ENCODE results near the gene RAB8A.
A peak's percentile ranks its signal among the peaks of the same experiment; 100 is the strongest.

RAB8A gene

GRCh38 chr19:16073481-16073880, 38.2 kb upstream of the RAB8A start:
- H3K36me3 ChIP-seq (ENCODE audit: control insufficient read depth, insufficient read depth, low read length, severe bottlenecking), result peaks cover 15% of the 10 kb centered on the region
- peak overlapping the region; percentile 30 for H3K9ac ChIP-seq (ENCODE audit: low read length)
- no peaks in the 10 kb centered on the region for H3K27me3 ChIP-seq (replicated peaks; ENCODE audit: control insufficient read depth, insufficient read depth, low read length)
- no peak for DNase-seq (ENCODE audit: low read depth)
- no peak overlapping the region for H3K4me3 ChIP-seq (ENCODE audit: low read length)
- H3K4me1 ChIP-seq (ENCODE audit: control insufficient read depth, insufficient read depth, low read length), result peaks cover 24% of the 10 kb centered on the region
- no peaks in the 10 kb centered on the region for H3K9me3 ChIP-seq (ENCODE audit: control insufficient read depth, low read length)

DNA sequence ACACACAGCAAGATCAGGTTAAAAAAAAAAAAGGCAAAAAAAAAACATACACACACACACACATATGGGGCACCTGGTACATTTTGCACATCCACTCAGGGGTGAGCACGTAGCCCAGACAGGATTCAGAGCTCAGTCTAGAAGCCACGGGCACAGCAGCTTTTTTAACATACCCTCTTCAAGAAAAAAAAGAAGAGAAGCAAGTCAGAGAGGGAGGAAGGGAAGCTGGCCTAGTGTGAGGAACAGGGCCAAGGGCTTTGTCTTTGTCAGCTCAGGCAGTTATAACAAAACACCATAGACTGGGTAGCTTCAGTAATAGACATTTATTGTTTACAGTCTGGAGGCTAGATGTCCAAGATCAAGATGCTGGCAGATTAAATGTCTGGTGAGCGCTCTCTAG, 37.7 kb upstream of the RAB8A start:
- Histone ChIP-seq H3K27me3 (replicated peaks; ENCODE audit: control insufficient read depth, insufficient read depth, low read length) (no peaks in the 10 kb centered on the region), H3K9me3 (ENCODE audit: control insufficient read depth, low read length) (no peaks in the 10 kb centered on the region), H3K9ac (ENCODE audit: low read length) (peak overlapping the region; percentile 29), H3K36me3 (ENCODE audit: control insufficient read depth, insufficient read depth, low read length, severe bottlenecking) (peaks cover 15% of the 10 kb centered on the region), H3K4me3 (ENCODE audit: low read length) (no peak overlapping the region), H3K4me1 (ENCODE audit: control insufficient read depth, insufficient read depth, low read length) (peaks cover 27% of the 10 kb centered on the region)
- no peak for DNase-seq (ENCODE audit: low read depth)

DNA sequence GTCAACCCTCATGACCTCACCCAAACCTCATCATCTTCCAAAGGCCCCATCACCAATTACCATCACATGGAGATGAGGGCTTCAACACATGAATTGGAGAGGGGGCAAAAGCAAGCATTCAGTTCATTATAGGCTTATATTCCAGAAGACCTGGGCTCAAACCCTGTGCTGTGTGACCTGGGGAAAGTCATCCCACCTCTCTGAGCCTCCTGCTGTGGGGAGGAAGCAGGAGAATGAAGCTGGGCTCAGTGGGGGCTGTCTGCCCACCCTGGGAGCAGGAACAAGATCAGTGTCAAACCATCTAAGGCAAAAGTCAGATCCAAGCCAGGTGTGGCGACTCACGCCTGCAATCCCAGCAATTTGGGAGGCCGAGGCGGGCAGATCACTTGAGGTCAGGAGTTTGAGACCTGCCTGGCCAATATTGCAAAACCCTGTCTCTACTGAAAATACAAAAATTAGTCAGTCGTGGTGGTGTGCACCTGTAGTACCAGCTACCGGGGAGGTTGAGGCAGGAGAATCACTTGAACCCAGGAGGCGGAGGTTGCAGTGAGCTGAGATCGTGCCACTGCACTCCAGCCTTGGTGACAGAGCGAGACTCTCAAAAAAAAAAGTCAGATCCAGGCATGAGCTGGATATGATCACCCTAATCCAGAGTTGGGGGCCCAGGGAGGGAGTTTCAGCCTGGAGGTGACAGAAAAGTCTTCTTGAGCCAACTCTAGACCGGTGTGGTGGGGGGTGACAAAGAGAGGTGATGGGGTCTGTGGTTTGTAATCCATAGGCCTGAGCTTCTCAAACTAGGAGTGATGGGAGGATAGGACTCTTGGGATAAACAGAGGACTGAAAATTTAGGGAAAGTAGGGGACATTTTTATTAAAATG, 37.0 kb upstream of the RAB8A start:
- Histone ChIP-seq H3K27me3 (replicated peaks; ENCODE audit: control insufficient read depth, insufficient read depth, low read length) (no peaks in the 10 kb centered on the region), H3K4me1 (ENCODE audit: control insufficient read depth, insufficient read depth, low read length) (peaks cover 34% of the 10 kb centered on the region), H3K9ac (ENCODE audit: low read length) (peak overlapping the region; percentile 99), H3K4me3 (ENCODE audit: low read length) (no peak overlapping the region), H3K36me3 (ENCODE audit: control insufficient read depth, insufficient read depth, low read length, severe bottlenecking) (peaks cover 15% of the 10 kb centered on the region), H3K9me3 (ENCODE audit: control insufficient read depth, low read length) (no peaks in the 10 kb centered on the region)
- no peak for DNase-seq (ENCODE audit: low read depth)

DNA sequence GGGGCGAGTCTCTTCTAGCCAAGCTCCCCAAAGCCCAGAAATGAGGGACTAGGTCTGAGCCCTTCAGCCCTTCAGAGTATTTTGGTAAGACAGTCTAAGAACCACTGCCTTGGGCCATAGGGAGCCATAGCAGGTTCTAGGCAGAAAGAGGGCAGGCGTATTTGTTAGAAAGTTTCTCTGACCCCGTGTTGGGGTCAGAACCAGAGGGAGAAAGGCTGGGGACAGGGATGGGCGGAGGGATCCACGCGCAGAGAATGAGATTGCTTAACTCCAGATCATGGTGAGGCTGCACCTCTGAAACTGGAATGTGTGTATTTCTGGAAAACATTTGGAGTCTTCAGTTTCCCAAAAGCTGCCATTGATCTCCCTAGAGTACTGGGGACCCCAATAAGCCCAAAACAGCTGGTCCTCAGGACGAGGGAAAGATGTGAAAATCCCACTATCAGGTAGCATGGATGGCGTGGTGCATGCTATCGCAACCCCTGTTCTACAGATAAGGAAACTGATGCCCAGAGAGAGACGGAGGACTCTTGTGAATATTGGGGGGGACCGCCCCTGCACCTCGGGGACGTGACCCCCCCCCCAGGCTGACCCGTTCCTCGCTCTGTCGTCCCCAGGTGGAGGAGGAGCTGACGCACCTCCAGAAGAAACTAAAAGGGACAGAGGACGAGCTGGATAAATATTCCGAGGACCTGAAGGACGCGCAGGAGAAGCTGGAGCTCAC, 36.1 kb upstream of the RAB8A start:
- peak overlapping the region; percentile 99 for H3K9ac ChIP-seq (ENCODE audit: low read length)
- H3K27me3 ChIP-seq (replicated peaks; ENCODE audit: control insufficient read depth, insufficient read depth, low read length), result no peaks in the 10 kb centered on the region
- DNase-seq (ENCODE audit: low read depth), result no peak
- H3K4me3 ChIP-seq (ENCODE audit: low read length), result peak overlapping the region; percentile 92
- no peaks in the 10 kb centered on the region for H3K9me3 ChIP-seq (ENCODE audit: control insufficient read depth, low read length)
- H3K36me3 ChIP-seq (ENCODE audit: control insufficient read depth, insufficient read depth, low read length, severe bottlenecking), result peaks cover 15% of the 10 kb centered on the region
- H3K4me1 ChIP-seq (ENCODE audit: control insufficient read depth, insufficient read depth, low read length), result peaks cover 35% of the 10 kb centered on the region

- Histone ChIP-seq H3K27me3 (replicated peaks; ENCODE audit: control insufficient read depth, insufficient read depth, low read length) (no peaks in the 10 kb centered on the region), H3K36me3 (ENCODE audit: control insufficient read depth, insufficient read depth, low read length, severe bottlenecking) (peaks cover 22% of the 10 kb centered on the region), H3K9ac (ENCODE audit: low read length) (peak within 1 kb of the TSS; percentile 99), H3K9me3 (ENCODE audit: control insufficient read depth, low read length) (no peaks in the 10 kb centered on the region), H3K4me1 (ENCODE audit: control insufficient read depth, insufficient read depth, low read length) (peaks cover 35% of the 10 kb centered on the region), H3K4me3 (ENCODE audit: low read length) (peak within 1 kb of the TSS; percentile 92)
- DNase-seq (ENCODE audit: low read depth), result peak; percentile 98
Measured at GRCh38 chr19:16076154-16076957, 35.3 kb upstream of the RAB8A start, which contains the start of gene TPM4. Gene TPM4 (plus strand): TSS chr19:16076495. CDS start chr19:16076566, 71 bp downstream.

- H3K9me3 ChIP-seq (ENCODE audit: control insufficient read depth, low read length), result no peaks in the 10 kb centered on the region
- DNase-seq (ENCODE audit: low read depth), result peak; percentile 64
- H3K4me1 ChIP-seq (ENCODE audit: control insufficient read depth, insufficient read depth, low read length), result peaks cover 35% of the 10 kb centered on the region
- H3K9ac ChIP-seq (ENCODE audit: low read length), result peak overlapping the region; percentile 99
- peak overlapping the region; percentile 92 for H3K4me3 ChIP-seq (ENCODE audit: low read length)
- no peaks in the 10 kb centered on the region for H3K27me3 ChIP-seq (replicated peaks; ENCODE audit: control insufficient read depth, insufficient read depth, low read length)
- peaks cover 29% of the 10 kb centered on the region for H3K36me3 ChIP-seq (ENCODE audit: control insufficient read depth, insufficient read depth, low read length, severe bottlenecking)
Measured at GRCh38 chr19:16076958-16077611, 34.6 kb upstream of the RAB8A start.

GRCh38 chr19:16077984-16078758, 33.5 kb upstream of the RAB8A start:
- H3K27me3 ChIP-seq (replicated peaks; ENCODE audit: control insufficient read depth, insufficient read depth, low read length), result no peaks in the 10 kb centered on the region
- peak; percentile 73 for DNase-seq (ENCODE audit: low read depth)

GRCh38 chr19:16078759-16079707, 32.7 kb upstream of the RAB8A start:
- peak; percentile 97 for DNase-seq (ENCODE audit: low read depth)
- Histone ChIP-seq H3K4me3 (ENCODE audit: low read length) (peak overlapping the region; percentile 92), H3K36me3 (ENCODE audit: control insufficient read depth, insufficient read depth, low read length, severe bottlenecking) (peaks cover 37% of the 10 kb centered on the region), H3K27me3 (replicated peaks; ENCODE audit: control insufficient read depth, insufficient read depth, low read length) (no peaks in the 10 kb centered on the region), H3K9me3 (ENCODE audit: control insufficient read depth, low read length) (no peaks in the 10 kb centered on the region), H3K4me1 (ENCODE audit: control insufficient read depth, insufficient read depth, low read length) (peaks cover 34% of the 10 kb centered on the region), H3K9ac (ENCODE audit: low read length) (peak overlapping the region; percentile 99)

More at GRCh38 chr19:16077984-16078758, 33.5 kb upstream of the RAB8A start:
- H3K4me3 ChIP-seq (ENCODE audit: low read length), result peak overlapping the region; percentile 92
- H3K36me3 ChIP-seq (ENCODE audit: control insufficient read depth, insufficient read depth, low read length, severe bottlenecking), result peaks cover 36% of the 10 kb centered on the region
- H3K9me3 ChIP-seq (ENCODE audit: control insufficient read depth, low read length), result no peaks in the 10 kb centered on the region
- peaks cover 35% of the 10 kb centered on the region for H3K4me1 ChIP-seq (ENCODE audit: control insufficient read depth, insufficient read depth, low read length)
- peak overlapping the region; percentile 99 for H3K9ac ChIP-seq (ENCODE audit: low read length)

DNA sequence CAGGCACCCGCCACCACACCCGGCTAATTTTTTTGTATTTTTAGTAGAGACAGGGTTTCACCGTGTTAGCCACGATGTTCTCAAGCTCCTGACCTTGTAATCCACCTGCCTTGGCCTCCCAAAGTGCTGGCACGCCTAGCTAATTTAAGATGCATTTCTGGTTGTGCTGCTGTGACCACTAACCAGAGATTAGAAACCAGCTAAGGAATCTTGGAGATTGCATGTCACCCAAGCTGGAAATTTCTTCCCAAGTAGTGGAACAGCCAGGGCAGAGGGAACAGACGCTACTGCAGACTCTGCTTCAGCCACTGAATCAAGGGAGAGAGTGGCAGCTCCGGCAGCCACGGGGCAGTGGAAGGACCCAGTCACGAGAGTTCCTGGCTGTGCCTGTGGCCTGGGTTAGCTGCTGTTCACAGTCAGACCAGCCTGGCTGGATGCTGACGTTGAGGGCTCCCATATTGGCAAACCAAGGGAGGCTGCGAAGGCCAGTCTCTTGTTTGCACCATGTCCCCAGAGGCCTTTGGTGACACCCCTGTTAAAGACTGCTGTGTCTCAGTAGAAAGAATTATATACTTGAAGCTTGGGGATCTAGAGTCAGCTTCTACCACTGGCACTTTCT, 27.5 kb upstream of the RAB8A start:
- H3K4me3 ChIP-seq (ENCODE audit: low read length), result no peak overlapping the region
- no peak for DNase-seq (ENCODE audit: low read depth)
- no peaks in the 10 kb centered on the region for H3K9me3 ChIP-seq (ENCODE audit: control insufficient read depth, low read length)
- no peaks in the 10 kb centered on the region for H3K27me3 ChIP-seq (replicated peaks; ENCODE audit: control insufficient read depth, insufficient read depth, low read length)
- H3K9ac ChIP-seq (ENCODE audit: low read length), result no peak overlapping the region
- H3K4me1 ChIP-seq (ENCODE audit: control insufficient read depth, insufficient read depth, low read length), result peaks cover 11% of the 10 kb centered on the region
- peaks cover 84% of the 10 kb centered on the region for H3K36me3 ChIP-seq (ENCODE audit: control insufficient read depth, insufficient read depth, low read length, severe bottlenecking)
